PC-3 (cell line): ENCODE data around the gene DENND4B. TPM values are rescaled to one million over a fixed set of nuclear protein-coding genes. Genes with fewer than 3 reads are reported as not detected.

Source experiments
- ATAC-seq: fragments of 200-7000 bp; cut with Tn5 transposase; 2 replicates; pipeline ENCODE4 v1.9.1; 2020; ENCODE audit warnings: mild to moderate bottlenecking, moderate library complexity
- BruUV-seq: library from RNA; stranded (reverse); fragments of 400-500 nt; replicated peaks from 2 replicates; lab custom pipeline; 2021; lab: Mats Ljungman, UMichigan
- CTCF ChIA-PET: fragments of 300-600 bp; sonication (Branson Sonifier 250); formaldehyde crosslinking; loops from one replicate; lab custom pipeline; 2022; ENCODE audit warnings: antibody characterized with exemption; lab: Charles Lee
- POLR2A ChIA-PET: fragments of 300-600 bp; sonication (Branson Sonifier 250); formaldehyde crosslinking; loops from one replicate; lab custom pipeline; 2022; ENCODE audit warnings: antibody characterized with exemption; ENCODE audit not compliant: unreplicated experiment; lab: Charles Lee
- DNase-seq: peaks from one replicate; pipeline ENCODE4 v3.0.0-alpha.2; 2015
- H2AFZ ChIP-seq: fragments of 300-600 bp; sonication (generic); 2 replicates; pipeline ENCODE4 v1.6.0; 2016; ENCODE audit warnings: antibody characterized with exemption, low read length
- H3F3A ChIP-seq: fragments of 300-600 bp; sonication (generic); one replicate; pipeline ENCODE4 v1.6.0; 2017; ENCODE audit warnings: antibody characterized with exemption, low read length, control low read depth, mild to moderate bottlenecking; ENCODE audit not compliant: unreplicated experiment
- H3K27ac ChIP-seq: fragments of 300-600 bp; sonication (generic); 2 replicates; pipeline ENCODE4 v1.5.1; 2016; ENCODE audit warnings: mild to moderate bottlenecking, low read length
- H3K27me3 ChIP-seq: fragments of 300-600 bp; sonication (generic); 2 replicates; pipeline ENCODE4 v1.6.1; 2016; ENCODE audit warnings: low read length, mixed read lengths
- H3K36me3 ChIP-seq: fragments of 300-600 bp; sonication (generic); 2 replicates; pipeline ENCODE4 v1.6.1; 2016; ENCODE audit warnings: low read depth, mixed run types, low read length, mixed read lengths
- H3K4me1 ChIP-seq: fragments of 300-600 bp; sonication (generic); 2 replicates; pipeline ENCODE4 v1.5.1; 2016; ENCODE audit warnings: low read length; ENCODE audit not compliant: insufficient read depth
- H3K4me2 ChIP-seq: fragments of 300-600 bp; sonication (generic); 2 replicates; pipeline ENCODE4 v1.6.0; 2016; ENCODE audit warnings: low read length
- H3K4me3 ChIP-seq: fragments of 300-600 bp; sonication (generic); 2 replicates; pipeline ENCODE4 v1.5.1; 2016; ENCODE audit warnings: mild to moderate bottlenecking, low read length, mixed read lengths
- H3K79me2 ChIP-seq: fragments of 300-600 bp; sonication (generic); 2 replicates; pipeline ENCODE4 v1.6.1; 2017; ENCODE audit warnings: low read length, mixed read lengths
- H3K9ac ChIP-seq: fragments of 300-600 bp; sonication (generic); 2 replicates; pipeline ENCODE4 v1.6.0; 2016; ENCODE audit warnings: mild to moderate bottlenecking, low read length
- H3K9me2 ChIP-seq: fragments of 300-600 bp; sonication (generic); replicated peaks from 2 replicates; pipeline ENCODE4 v1.6.1; 2016; ENCODE audit warnings: mixed run types, low read length, mixed read lengths
- H3K9me3 ChIP-seq: fragments of 300-600 bp; sonication (generic); 2 replicates; pipeline ENCODE4 v1.6.1; 2016; ENCODE audit warnings: low read length, mixed read lengths
- H4K20me1 ChIP-seq: fragments of 300-600 bp; sonication (generic); 2 replicates; pipeline ENCODE4 v1.6.1; 2016; ENCODE audit warnings: low read length, mixed read lengths
- EZH2 ChIP-seq: fragments of 300-600 bp; sonication (generic); IDR thresholded peaks from one replicate; pipeline ENCODE4 v1.6.1; 2017; ENCODE audit warnings: antibody characterized with exemption, mild to moderate bottlenecking, low read length; ENCODE audit not compliant: unreplicated experiment
- EZH2phosphoT487 ChIP-seq: fragments of 300-600 bp; sonication (generic); IDR thresholded peaks from 2 replicates; pipeline ENCODE4 v1.6.1; 2018; ENCODE audit warnings: mild to moderate bottlenecking, antibody characterized with exemption, low read length, borderline replicate concordance
- intact Hi-C: fragments of 100-400 bp; cut with micrococcal nuclease; formaldehyde crosslinking; loops from 2 replicates; pipeline ENCODE4 v1.9.0; 2023
- microRNA-seq: library from miRNA; unstranded; fragments of <30 nt; microRNA quantifications from one replicate; pipeline ENCODE4 v1.1.0, GENCODE V29; 2020; ENCODE audit not compliant: unreplicated experiment
- total RNA-seq: library from RNA; depleted of rRNA; stranded (reverse); fragments of >200 nt; gene quantifications from 2 replicates; pipeline ENCODE4 v1.2.3, GENCODE V29; 2014; rRNA removed
- TF ChIP-seq, protein P1 (sequence below): fragments of 300-600 bp; sonication (generic); conservative IDR thresholded peaks from 2 replicates; pipeline ENCODE4 v1.5.1; 2017; ENCODE audit warnings: antibody characterized with exemption, low read depth, mild to moderate bottlenecking, low read length

The DENND4B gene
- total RNA-seq, 1 experiment from 2014 or later, result 27.3 TPM

GRCh38 chr1:153880024-153880423 is 66.5 kb downstream of the DENND4B start:
- peaks cover 73% of the 10 kb centered on the region for H3K79me2 ChIP-seq
- no peaks in the 10 kb centered on the region for H3K9me2 ChIP-seq
- H3K27me3 ChIP-seq, result no peaks in the 10 kb centered on the region
- no peak for DNase-seq
- TF ChIP-seq, protein P1, sequence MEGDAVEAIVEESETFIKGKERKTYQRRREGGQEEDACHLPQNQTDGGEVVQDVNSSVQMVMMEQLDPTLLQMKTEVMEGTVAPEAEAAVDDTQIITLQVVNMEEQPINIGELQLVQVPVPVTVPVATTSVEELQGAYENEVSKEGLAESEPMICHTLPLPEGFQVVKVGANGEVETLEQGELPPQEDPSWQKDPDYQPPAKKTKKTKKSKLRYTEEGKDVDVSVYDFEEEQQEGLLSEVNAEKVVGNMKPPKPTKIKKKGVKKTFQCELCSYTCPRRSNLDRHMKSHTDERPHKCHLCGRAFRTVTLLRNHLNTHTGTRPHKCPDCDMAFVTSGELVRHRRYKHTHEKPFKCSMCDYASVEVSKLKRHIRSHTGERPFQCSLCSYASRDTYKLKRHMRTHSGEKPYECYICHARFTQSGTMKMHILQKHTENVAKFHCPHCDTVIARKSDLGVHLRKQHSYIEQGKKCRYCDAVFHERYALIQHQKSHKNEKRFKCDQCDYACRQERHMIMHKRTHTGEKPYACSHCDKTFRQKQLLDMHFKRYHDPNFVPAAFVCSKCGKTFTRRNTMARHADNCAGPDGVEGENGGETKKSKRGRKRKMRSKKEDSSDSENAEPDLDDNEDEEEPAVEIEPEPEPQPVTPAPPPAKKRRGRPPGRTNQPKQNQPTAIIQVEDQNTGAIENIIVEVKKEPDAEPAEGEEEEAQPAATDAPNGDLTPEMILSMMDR, result no peak
- TF ChIP-seq EZH2 (no peak), EZH2phosphoT487 (no peak)
- ChIA-PET POLR2A (no interaction called here), CTCF (no interaction called here)
- no peak for ATAC-seq
- intact Hi-C loops, result loop anchor here (5.0 kb wide), 1 partner anchor 42 kb away; the partner anchor contains the start of gene GATAD2B
- no peak overlapping the region for H3K9ac ChIP-seq
- no peaks in the 10 kb centered on the region for H3K4me1 ChIP-seq
- no peak overlapping the region for H3K27ac ChIP-seq
- no peaks in the 10 kb centered on the region for H3K9me3 ChIP-seq
- H3K36me3 ChIP-seq, result peaks cover 4% of the 10 kb centered on the region; the same call in 1 of the 2 replicates
- no peak overlapping the region for H3K4me3 ChIP-seq
- H3K4me2 ChIP-seq, result no peak overlapping the region
- no peaks in the 10 kb centered on the region for H3F3A ChIP-seq
- no TSS peak for BruUV-seq
- 0 out of 2 replicates have a peak, but pooled peaks cover 3% of the 10 kb centered on the region for H4K20me1 ChIP-seq
- no peak overlapping the region for H2AFZ ChIP-seq

Small RNA genes within 50 kb of the gene (microRNA-seq; reads per million reads assigned to microRNA genes)
- not detected for gene MIR6737

Other genes starting within 250 kb of the DENND4B start
- gene INTS3, start 218.7 kb downstream of the DENND4B start, total RNA-seq, result 46.5 and 57.4 TPM in 2 replicates
- 6.3 and 9.2 TPM in 2 replicates for gene SLC27A3, start 171.3 kb downstream of the DENND4B start, total RNA-seq
- 7.2 and 11.7 TPM in 2 replicates for gene GATAD2B, start 23.7 kb downstream of the DENND4B start, total RNA-seq
- 17.6 and 21.0 TPM in 2 replicates for gene CRTC2, start 11.9 kb upstream of the DENND4B start, total RNA-seq
- 201 and 224 TPM in 2 replicates for gene SLC39A1, start 16.8 kb upstream of the DENND4B start, total RNA-seq
- 22.9 and 28.7 TPM in 2 replicates for gene CREB3L4, start 21.2 kb upstream of the DENND4B start, total RNA-seq
- gene JTB, start 31.0 kb upstream of the DENND4B start, total RNA-seq, result 377 and 388 TPM in 2 replicates
- gene RAB13, start 39.6 kb upstream of the DENND4B start, total RNA-seq, result 41.2 and 42.3 TPM in 2 replicates
- gene RPS27, start 44.0 kb upstream of the DENND4B start, total RNA-seq, result 1,964 and 2,544 TPM in 2 replicates
- 0.04 TPM in 1 of 2 replicates, not detected in the other for gene NUP210L, start 208.4 kb upstream of the DENND4B start, total RNA-seq
- 428 and 524 TPM in 2 replicates for gene TPM3, start 245.4 kb upstream of the DENND4B start, total RNA-seq